SIG-M5 (cell line): ENCODE measurements around the gene FBXL7.

Experiments used
- DNase-seq: peaks from one replicate; lab custom pipeline; 2025; lab: John Stamatoyannopoulos, UW

Gene FBXL7

GRCh38 chr5:15674716-15675115, 174.7 kb downstream of the FBXL7 start:
- no peak for DNase-seq

- DNase-seq, result no peak
These were observed 176.6 kb downstream of the FBXL7 start for GRCh38 chr5:15676591-15676990.

- no peak for DNase-seq
These were observed 179.2 kb downstream of the FBXL7 start for GRCh38 chr5:15679161-15679560.

GRCh38 chr5:15680455-15680854, 180.5 kb downstream of the FBXL7 start:
- no peak for DNase-seq

- no peak for DNase-seq
These were observed 182.1 kb downstream of the FBXL7 start for GRCh38 chr5:15682122-15682521.

GRCh38 chr5:15682566-15682965, 182.6 kb downstream of the FBXL7 start:
- DNase-seq, result no peak

GRCh38 chr5:15683332-15683731, 183.4 kb downstream of the FBXL7 start:
- DNase-seq, result no peak

- DNase-seq, result no peak
These were observed 187.4 kb downstream of the FBXL7 start for GRCh38 chr5:15687401-15687800.

- DNase-seq, result no peak
These were observed 189.9 kb downstream of the FBXL7 start for GRCh38 chr5:15689836-15690235.

- DNase-seq, result no peak
These were observed 190.6 kb downstream of the FBXL7 start for GRCh38 chr5:15690611-15691010.

GRCh38 chr5:15691521-15691920, 191.5 kb downstream of the FBXL7 start:
- no peak for DNase-seq

GRCh38 chr5:15692706-15693381, 192.9 kb downstream of the FBXL7 start:
- no peak for DNase-seq

GRCh38 chr5:15693382-15693728, 193.4 kb downstream of the FBXL7 start:
- no peak for DNase-seq

- DNase-seq, result no peak
These were observed 194.0 kb downstream of the FBXL7 start for GRCh38 chr5:15693933-15694332.

GRCh38 chr5:15694696-15695214, 194.8 kb downstream of the FBXL7 start:
- DNase-seq, result no peak

- DNase-seq, result no peak
These were observed 195.3 kb downstream of the FBXL7 start for GRCh38 chr5:15695215-15695731.

GRCh38 chr5:15700373-15700772, 200.4 kb downstream of the FBXL7 start:
- no peak for DNase-seq

GRCh38 chr5:15702102-15702501, 202.1 kb downstream of the FBXL7 start:
- DNase-seq, result no peak

GRCh38 chr5:15703901-15704300, 203.9 kb downstream of the FBXL7 start:
- no peak for DNase-seq

- DNase-seq, result no peak
These were observed 204.5 kb downstream of the FBXL7 start for GRCh38 chr5:15704397-15704947.

GRCh38 chr5:15707631-15708030, 207.7 kb downstream of the FBXL7 start:
- no peak for DNase-seq

GRCh38 chr5:15711892-15712291, 211.9 kb downstream of the FBXL7 start:
- no peak for DNase-seq

- no peak for DNase-seq
These were observed 215.6 kb downstream of the FBXL7 start for GRCh38 chr5:15715535-15715934.

- DNase-seq, result no peak
These were observed 216.0 kb downstream of the FBXL7 start for GRCh38 chr5:15715967-15716366.
